GM12878 (cell line): ENCODE data around the gene NXPH2. TPM values are rescaled to one million over a fixed set of nuclear protein-coding genes. Genes with fewer than 3 reads are reported as not detected.

Experiments used
- ATAC-seq: fragments of 200-7000 bp; cut with Tn5 transposase; 3 replicates; pipeline ENCODE4 v1.9.1; 2020; ENCODE audit warnings: mild to moderate bottlenecking, moderate library complexity
- BruUV-seq: library from RNA; stranded (reverse); fragments of 400-500 nt; replicated peaks from 2 replicates; lab custom pipeline; 2021; lab: Mats Ljungman, UMichigan
- CTCF ChIA-PET: fragments of 300-600 bp; sonication (Branson Sonifier 250); formaldehyde crosslinking; extraction: SDS; loops from one replicate; lab custom pipeline; 2021; ENCODE audit warnings: inconsistent platforms; lab: Yijun Ruan, JAX
- POLR2A ChIA-PET: fragments of 350-600 bp; formaldehyde crosslinking; extraction: SDS; loops from one replicate; lab custom pipeline; 2021; ENCODE audit warnings: inconsistent platforms; lab: Charles Lee
- RAD21 ChIA-PET: fragments of 300-600 bp; sonication (Branson Sonifier 250); formaldehyde crosslinking; loops from one replicate; lab custom pipeline; 2023; ENCODE audit warnings: antibody characterized with exemption; ENCODE audit not compliant: unreplicated experiment; lab: Charles Lee
- SMC1A ChIA-PET: fragments of 300-600 bp; sonication (Branson Sonifier 250); formaldehyde crosslinking; loops from one replicate; lab custom pipeline; 2023; ENCODE audit not compliant: unreplicated experiment, uncharacterized antibody; lab: Charles Lee
- DNase-seq: peaks from one replicate; pipeline ENCODE4 v3.0.0-alpha.2; 2011; ENCODE audit warnings: low read depth, low spot score
- FAIRE-seq: peaks from 3 replicates; lab custom pipeline; 2011; peaks lifted over from hg19 to GRCh38; lab: Jason Lieb, UNC
- H2AFZ ChIP-seq: 2 replicates; pipeline ENCODE4 v1.6.0; 2011; ENCODE audit warnings: low read depth, low read length, control low read depth; ENCODE audit not compliant: control insufficient read depth
- H3K27ac ChIP-seq: 2 replicates; pipeline ENCODE4 v1.5.1; 2011; ENCODE audit warnings: control low read depth; ENCODE audit not compliant: control insufficient read depth, insufficient read depth
- H3K27me3 ChIP-seq, 2 experiments: replicated peaks in 1 of 2; 2 replicates each; pipeline versions ENCODE4 v1.6.0 to v1.6.1; 2011; ENCODE audit warnings: low read length in 1 of 2; ENCODE audit not compliant: control insufficient read depth in 2 of 2, insufficient read depth in 2 of 2
- H3K36me3 ChIP-seq, 2 experiments: 2 replicates each; pipeline ENCODE4 v1.5.1; 2011; ENCODE audit warnings: low read length in 1 of 2; ENCODE audit not compliant: control insufficient read depth in 2 of 2, insufficient read depth in 2 of 2
- H3K4me1 ChIP-seq: 2 replicates; pipeline ENCODE4 v1.6.1; 2011; ENCODE audit warnings: mild to moderate bottlenecking, low read length, moderate library complexity, mixed read lengths; ENCODE audit not compliant: control insufficient read depth, insufficient read depth
- H3K4me2 ChIP-seq: 2 replicates; pipeline ENCODE4 v1.6.0; 2011; ENCODE audit warnings: control low read depth; ENCODE audit not compliant: control insufficient read depth, insufficient read depth
- H3K4me3 ChIP-seq: fragments of 200-600 bp; sonication (generic); 2 replicates; pipeline ENCODE4 v1.5.1; 2016
- H3K79me2 ChIP-seq: 2 replicates; pipeline ENCODE4 v1.6.0; 2011; ENCODE audit warnings: low read length; ENCODE audit not compliant: control insufficient read depth, insufficient read depth
- H3K9ac ChIP-seq: 2 replicates; pipeline ENCODE4 v1.8.0; 2011; ENCODE audit warnings: low read length, control low read depth, mixed read lengths; ENCODE audit not compliant: control insufficient read depth, insufficient read depth
- H3K9me3 ChIP-seq: replicated peaks from 3 replicates; pipeline ENCODE4 v1.5.1; 2011; ENCODE audit warnings: mild to moderate bottlenecking, low read length; ENCODE audit not compliant: control insufficient read depth, insufficient read depth
- H4K20me1 ChIP-seq: 2 replicates; pipeline ENCODE4 v1.6.0; 2011; ENCODE audit not compliant: control insufficient read depth, insufficient read depth
- BCL11A ChIP-seq: IDR thresholded peaks from 2 replicates; pipeline ENCODE4 v1.6.1; 2011; ENCODE audit warnings: low read depth, low read length
- CBFB ChIP-seq: IDR thresholded peaks from 2 replicates; pipeline ENCODE4 v1.6.1; 2016; ENCODE audit warnings: antibody characterized with exemption, low read depth
- HDAC6 ChIP-seq: fragments of 200-600 bp; sonication (generic); IDR thresholded peaks from one replicate; pipeline ENCODE4 v1.8.0; 2017; ENCODE audit warnings: antibody characterized with exemption; ENCODE audit not compliant: unreplicated experiment
- IRF4 ChIP-seq: IDR thresholded peaks from 2 replicates; pipeline ENCODE4 v1.6.1; 2011; ENCODE audit warnings: low read depth, low read length
- KAT2A ChIP-seq: conservative IDR thresholded peaks from 2 replicates; pipeline ENCODE4 v1.6.1; 2011; ENCODE audit warnings: low read depth, low read length; ENCODE audit not compliant: control insufficient read depth
- NRF1 ChIP-seq: conservative IDR thresholded peaks from 2 replicates; pipeline ENCODE4 v1.6.1; 2011; ENCODE audit warnings: mild to moderate bottlenecking, low read depth, low read length, improper control_type of control experiment
- RBBP5 ChIP-seq: fragments of 200-600 bp; sonication (generic); conservative IDR thresholded peaks from 2 replicates; pipeline ENCODE4 v1.6.1; 2016
- RUNX3 ChIP-seq: IDR thresholded peaks from 2 replicates; pipeline ENCODE4 v1.6.1; 2012; ENCODE audit warnings: low read length, inconsistent platforms
- SIN3A ChIP-seq: IDR thresholded peaks from 2 replicates; pipeline ENCODE4 v1.6.1; 2012; ENCODE audit warnings: low read depth, low read length, improper control_type of control experiment
- SMAD1 ChIP-seq: fragments of 450-650 bp; IDR thresholded peaks from 2 replicates; pipeline ENCODE4 v1.6.1; 2018; ENCODE audit warnings: mild to moderate bottlenecking, low read depth; ENCODE audit not compliant: partially characterized antibody
- SP1 ChIP-seq: IDR thresholded peaks from one replicate; pipeline ENCODE4 v1.6.1; 2011; ENCODE audit warnings: low read depth, low read length
- SUZ12 ChIP-seq: fragments of 200-600 bp; sonication (generic); IDR thresholded peaks from one replicate; pipeline ENCODE4 v1.6.1; 2018; ENCODE audit warnings: antibody characterized with exemption, mild to moderate bottlenecking; ENCODE audit not compliant: unreplicated experiment
- YBX1 ChIP-seq: fragments of 450-650 bp; IDR thresholded peaks from 2 replicates; pipeline ENCODE4 v1.6.1; 2016; ENCODE audit warnings: antibody characterized with exemption
- ZNF384 ChIP-seq: IDR thresholded peaks from 2 replicates; pipeline ENCODE4 v1.6.1; 2012; ENCODE audit warnings: low read depth, mild to moderate bottlenecking, low read length, improper control_type of control experiment, borderline replicate concordance
- WGBS: methylation state at CpG from one replicate; pipeline ENCODE4 v1.1.6; 2016; ENCODE audit warnings: low lambda C conversion rate; ENCODE audit not compliant: insufficient replicate concordance, insufficient coverage; ENCODE audit errors: missing lambda C conversion rate; 5-methylcytosine and 5-hydroxymethylcytosine counted together
- in situ Hi-C: fragments of 300-500 bp; cut with MboI; formaldehyde crosslinking; loops from 9 replicates; pipeline ENCODE4 v1.14.3; 2018; ENCODE audit warnings: mixed read lengths
- intact Hi-C: fragments of 100-400 bp; cut with micrococcal nuclease; formaldehyde crosslinking; loops from one replicate; pipeline ENCODE4 v1.14.2; 2022; ENCODE audit not compliant: unreplicated experiment
- polyA plus RNA-seq, 11 experiments: library from polyadenylated mRNA; depleted of rRNA in 4 of 11; unstranded in 6 of 11; stranded (reverse) in 5 of 11; fragments of >200 nt; fragmentation: Nextera tagmentation in 4 of 11; fragmentation: Illumina TruSeq in 1 of 11; extraction: Ambion mirVana in 4 of 11; extraction: Trizol in 1 of 11; gene quantifications; 1 replicate in 1 of 11; 2 replicates in 10 of 11; pipeline versions ENCODE4 v1.2.1 to v1.2.3, GENCODE V29; 2011 to 2016; ENCODE audit warnings: inconsistent platforms in 2 of 11, missing spikeins in 2 of 11, low read depth in 1 of 11
- total RNA-seq, 4 experiments: library from RNA; depleted of rRNA in 3 of 4; stranded (reverse); fragments of >200 nt in 3 of 4; fragmentation: Illumina TruSeq in 1 of 4; extraction: Trizol in 1 of 4; gene quantifications; 2 replicates each; pipeline versions ENCODE4 v1.2.1 to v1.2.3, GENCODE V29; 2013 to 2021

NXPH2 gene
- total and polyA plus RNA-seq, 10 of the 15 experiments (the other 5 are each of a cell fraction or from before 2014, with no cell fraction given): not detected

GRCh38 chr2:138652378-138652777 lies 127.8 kb downstream of the NXPH2 start (continued):
- no peak for TF ChIP-seq CBFB
- TF ChIP-seq KAT2A: no peak

- FAIRE-seq (no peak), DNase-seq (no peak), ATAC-seq (no peak)
- Histone ChIP-seq H3K79me2 (no peaks in the 10 kb centered on the region), H3K27ac (no peak overlapping the region), H3K4me2 (no peak overlapping the region), H3K4me3 (no peak overlapping the region), H2AFZ (no peak overlapping the region), H3K9ac (no peak overlapping the region), H3K4me1 (no peaks in the 10 kb centered on the region), H3K36me3 (no peaks in the 10 kb centered on the region), H3K9me3 (no peaks in the 10 kb centered on the region), H3K27me3 (no peaks in the 10 kb centered on the region), H4K20me1 (no peaks in the 10 kb centered on the region)
- ChIA-PET POLR2A (no interaction called here), RAD21 (interaction anchor here (0.6 kb wide), 1 partner anchor 28 kb away, joined by 3 read pairs; no protein-coding TSS in a partner anchor), SMC1A (no interaction called here), CTCF (interaction anchor here (0.9 kb wide), 1 partner anchor 551 kb away, joined by 3 read pairs; no protein-coding TSS in a partner anchor)
- in situ Hi-C loops (no loop called here), intact Hi-C loops (no loop called here)
- BruUV-seq: no TSS peak
- no peak for TF ChIP-seq SMAD1
- 0% methylated on average over 1 of the region's 1 CpG for WGBS
Measured at GRCh38 chr2:138649571-138649970, 130.6 kb downstream of the NXPH2 start.

- Histone ChIP-seq H3K36me3 (no peaks in the 10 kb centered on the region), H3K79me2 (no peaks in the 10 kb centered on the region), H3K27ac (no peak overlapping the region), H4K20me1 (no peaks in the 10 kb centered on the region), H3K9me3 (no peaks in the 10 kb centered on the region), H3K9ac (no peak overlapping the region), H2AFZ (no peak overlapping the region), H3K4me2 (no peak overlapping the region), H3K4me3 (no peak overlapping the region), H3K27me3 (no peaks in the 10 kb centered on the region; a peak in 1 of 4 replicates), H3K4me1 (no peaks in the 10 kb centered on the region)
- RAD21 ChIA-PET: no interaction called here
- ATAC-seq (no peak), DNase-seq (no peak), FAIRE-seq (no peak)
- TF ChIP-seq KAT2A: no peak
- TF ChIP-seq HDAC6: no peak
- TF ChIP-seq SP1: no peak
- TF ChIP-seq SUZ12: no peak
- TF ChIP-seq IRF4: no peak
- no peak for TF ChIP-seq BCL11A
- no peak for TF ChIP-seq NRF1
- no peak for TF ChIP-seq SIN3A
- TF ChIP-seq ZNF384: no peak
- TF ChIP-seq YBX1: no peak
- TF ChIP-seq RUNX3: no peak
- no peak for TF ChIP-seq RBBP5
- BruUV-seq: no TSS peak
- 5% methylated on average over 4 of the region's 4 CpGs for WGBS
- POLR2A ChIA-PET: no interaction called here
- CTCF ChIA-PET: interaction anchor here (0.9 kb wide), 1 partner anchor 550 kb away, joined by 3 read pairs; no protein-coding TSS in a partner anchor
- in situ Hi-C loops (no loop called here), intact Hi-C loops (no loop called here)
- SMC1A ChIA-PET: no interaction called here
Measured at GRCh38 chr2:138648606-138649005, 131.6 kb downstream of the NXPH2 start.
